Kidney epithelial cell (primary cell): Measurements from ENCODE around the gene GRM2. TPM values are rescaled to one million over a fixed set of nuclear protein-coding genes. Genes with fewer than 3 reads are reported as not detected.

ENCODE experiments used
- DNase-seq: peaks from one replicate; pipeline ENCODE4 v3.0.0-alpha.2; 2010; ENCODE audit warnings: low read depth
- H3K27me3 ChIP-seq: 2 replicates; pipeline ENCODE4 v1.6.0; 2011; ENCODE audit warnings: low read length; ENCODE audit not compliant: control insufficient read depth, insufficient read depth
- H3K36me3 ChIP-seq: 2 replicates; pipeline ENCODE4 v1.5.1; 2011; ENCODE audit warnings: low read length; ENCODE audit not compliant: control insufficient read depth, insufficient read depth
- H3K4me3 ChIP-seq: 2 replicates; pipeline ENCODE4 v1.5.1; 2011; ENCODE audit warnings: low read depth, mild to moderate bottlenecking, control low read depth, low read length
- CTCF ChIP-seq: IDR thresholded peaks from 2 replicates; pipeline ENCODE4 v1.5.1; 2011; ENCODE audit warnings: mild to moderate bottlenecking, moderate library complexity, low read length, control low read depth, inconsistent platforms; ENCODE audit not compliant: insufficient read depth, poor library complexity, severe bottlenecking
- total RNA-seq: library from RNA; depleted of rRNA; stranded (reverse); fragments of >200 nt; gene quantifications from 2 replicates; pipeline ENCODE4 v1.2.3, GENCODE V29; 2015

GRM2 gene
- total RNA-seq, 1 donor from 2014 or later: not detected

DNA sequence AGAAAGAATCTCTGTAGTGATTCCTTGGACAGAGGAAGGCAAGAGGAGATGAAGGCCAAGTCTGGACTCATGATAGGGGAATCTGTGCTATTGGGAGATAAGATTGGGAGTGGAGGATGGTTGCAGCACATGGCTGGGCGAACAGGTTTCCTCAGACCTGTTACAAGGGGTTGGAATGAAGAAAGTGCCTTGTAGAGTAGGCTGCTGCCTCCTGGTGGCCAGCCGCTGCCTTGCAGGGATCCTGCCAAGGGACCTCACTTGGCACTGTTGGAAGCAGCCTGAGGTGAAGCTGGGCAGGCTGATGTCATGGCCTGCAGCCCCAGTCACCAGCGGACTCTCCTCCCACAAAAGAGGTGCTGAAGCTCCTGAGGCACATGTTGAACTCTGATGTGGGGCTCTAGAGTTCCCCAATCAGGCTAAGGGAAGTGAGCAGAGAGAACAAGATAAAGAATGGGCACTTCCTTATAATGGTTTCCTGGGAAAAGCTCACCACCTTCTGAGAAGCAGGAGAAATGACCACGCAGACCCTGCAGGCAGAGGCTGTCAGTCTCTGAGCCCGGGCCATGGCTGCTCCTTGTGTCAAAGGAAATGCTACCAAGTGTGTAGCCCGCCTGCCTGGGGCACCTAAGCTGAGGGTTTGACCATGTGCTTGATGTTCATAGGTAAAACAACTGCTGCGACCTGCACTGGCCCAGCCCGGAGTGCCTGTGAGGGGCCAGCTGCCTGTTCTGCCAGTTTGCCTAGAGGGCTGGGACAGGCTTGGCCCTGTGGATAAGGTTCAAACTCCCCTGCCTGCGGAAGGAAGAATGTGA lies 37.4 kb upstream of the GRM2 start:
- DNase-seq: peak; percentile 49
- Histone ChIP-seq H3K4me3 (no peak overlapping the region), H3K27me3 (no peaks in the 10 kb centered on the region), H3K36me3 (no peaks in the 10 kb centered on the region)
- peak; percentile 97 for TF ChIP-seq CTCF

GRCh38 chr3:51670053-51670822 lies 36.6 kb upstream of the GRM2 start:
- H3K36me3 ChIP-seq: no peaks in the 10 kb centered on the region
- H3K27me3 ChIP-seq: no peaks in the 10 kb centered on the region
- H3K4me3 ChIP-seq: peak overlapping the region; percentile 72
- DNase-seq: no peak
- TF ChIP-seq CTCF: no peak

GRCh38 chr3:51670823-51671733 lies 35.8 kb upstream of the GRM2 start, which contains the start of gene TEX264:
TEX264 (plus strand) TSS chr3:51671252; CDS start chr3:51674305, 3,053 bp downstream.
- DNase-seq: no peak
- Histone ChIP-seq H3K36me3 (no peaks in the 10 kb centered on the region), H3K27me3 (no peaks in the 10 kb centered on the region), H3K4me3 (peak within 1 kb of the TSS; percentile 72)
- TF ChIP-seq CTCF: no peak

- H3K4me3 ChIP-seq: peak overlapping the region; percentile 72
- no peak for TF ChIP-seq CTCF
- DNase-seq: no peak
- no peaks in the 10 kb centered on the region for H3K27me3 ChIP-seq
- no peaks in the 10 kb centered on the region for H3K36me3 ChIP-seq
Observed at GRCh38 chr3:51671734-51672475, 35.0 kb upstream of the GRM2 start.

DNA sequence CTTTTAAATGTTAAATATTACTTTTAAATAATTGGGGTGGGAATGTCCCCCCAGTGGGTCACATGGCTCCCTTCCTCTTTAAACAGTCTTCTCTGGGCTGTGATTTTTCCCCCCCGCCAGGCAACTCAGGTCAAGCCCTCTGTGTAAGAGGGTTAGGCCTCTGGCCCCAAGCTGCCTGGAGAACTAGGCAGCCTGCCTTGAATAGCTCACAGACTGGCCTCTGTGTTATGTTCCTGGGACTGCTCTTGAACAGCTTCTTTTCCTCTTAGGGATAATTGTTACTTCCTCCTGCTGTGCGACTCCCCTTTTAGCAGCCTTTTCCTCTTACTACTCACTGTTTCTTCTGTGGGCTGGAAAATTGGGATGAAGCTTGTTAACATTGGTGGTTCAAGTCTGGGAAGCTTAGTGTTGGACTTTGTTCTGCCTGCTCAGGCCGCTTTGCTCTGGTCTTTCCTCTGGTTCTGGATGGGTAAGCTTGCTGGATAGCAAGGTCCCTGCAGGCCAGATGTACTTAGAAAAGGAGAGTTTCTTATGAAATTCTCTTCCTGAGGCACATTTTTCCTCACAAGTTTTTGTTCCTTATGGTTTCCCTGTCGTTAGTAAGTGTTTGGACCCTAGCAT lies 33.6 kb upstream of the GRM2 start:
- no peak for TF ChIP-seq CTCF
- no peaks in the 10 kb centered on the region for H3K36me3 ChIP-seq
- no peak for DNase-seq
- no peak overlapping the region for H3K4me3 ChIP-seq
- no peaks in the 10 kb centered on the region for H3K27me3 ChIP-seq
